ENCODE measurements around the gene SMARCA1.
A peak's percentile ranks its signal among the peaks of the same experiment; 100 is the strongest.

The SMARCA1 gene

GRCh38 chrX:129549124-129549523 is 25.8 kb upstream of the SMARCA1 start:
- Histone ChIP-seq H3K9ac (ENCODE audit: low read length) (no peak overlapping the region), H3K27ac (ENCODE audit: low read depth, low read length) (no peak overlapping the region), H3K4me3 (ENCODE audit: low read length) (no peak overlapping the region), H3K27me3 (ENCODE audit: control insufficient read depth, insufficient read depth, low read length) (no peaks in the 10 kb centered on the region), H3K4me1 (ENCODE audit: control insufficient read depth, insufficient read depth, low read length) (no peaks in the 10 kb centered on the region), H3K36me3 (ENCODE audit: control insufficient read depth, insufficient read depth, low read length) (no peaks in the 10 kb centered on the region)

- no peaks in the 10 kb centered on the region for H3K4me1 ChIP-seq (ENCODE audit: control insufficient read depth, insufficient read depth, low read length)
Observed at GRCh38 chrX:129545408-129545807, 22.1 kb upstream of the SMARCA1 start.

GRCh38 chrX:129544780-129545179 is 21.5 kb upstream of the SMARCA1 start:
- Histone ChIP-seq H3K27ac (ENCODE audit: low read depth, low read length) (no peak overlapping the region), H3K9ac (ENCODE audit: low read length) (no peak overlapping the region), H3K4me3 (ENCODE audit: low read length) (no peak overlapping the region), H3K36me3 (ENCODE audit: control insufficient read depth, insufficient read depth, low read length) (no peaks in the 10 kb centered on the region), H3K4me1 (ENCODE audit: control insufficient read depth, insufficient read depth, low read length) (no peaks in the 10 kb centered on the region), H3K27me3 (ENCODE audit: control insufficient read depth, insufficient read depth, low read length) (no peaks in the 10 kb centered on the region)

More at GRCh38 chrX:129545408-129545807, 22.1 kb upstream of the SMARCA1 start:
- no peaks in the 10 kb centered on the region for H3K27me3 ChIP-seq (ENCODE audit: control insufficient read depth, insufficient read depth, low read length)
- no peaks in the 10 kb centered on the region for H3K36me3 ChIP-seq (ENCODE audit: control insufficient read depth, insufficient read depth, low read length)
- H3K4me3 ChIP-seq (ENCODE audit: low read length), result no peak overlapping the region
- no peak overlapping the region for H3K9ac ChIP-seq (ENCODE audit: low read length)
- H3K27ac ChIP-seq (ENCODE audit: low read depth, low read length), result no peak overlapping the region

- no peaks in the 10 kb centered on the region for H3K36me3 ChIP-seq (ENCODE audit: control insufficient read depth, insufficient read depth, low read length)
- H3K9ac ChIP-seq (ENCODE audit: low read length), result no peak overlapping the region
- peak overlapping the region; percentile 78 for H3K4me3 ChIP-seq (ENCODE audit: low read length)
- H3K4me1 ChIP-seq (ENCODE audit: control insufficient read depth, insufficient read depth, low read length), result no peaks in the 10 kb centered on the region
- H3K27ac ChIP-seq (ENCODE audit: low read depth, low read length), result peak overlapping the region; percentile 65
- peaks cover 2% of the 10 kb centered on the region for H3K27me3 ChIP-seq (ENCODE audit: control insufficient read depth, insufficient read depth, low read length)
Observed at GRCh38 chrX:129540722-129541184, 17.5 kb upstream of the SMARCA1 start.

- Histone ChIP-seq H3K4me1 (ENCODE audit: control insufficient read depth, insufficient read depth, low read length) (no peaks in the 10 kb centered on the region), H3K4me3 (ENCODE audit: low read length) (peak within 1 kb of the TSS; percentile 78), H3K27me3 (ENCODE audit: control insufficient read depth, insufficient read depth, low read length) (peaks cover 2% of the 10 kb centered on the region), H3K36me3 (ENCODE audit: control insufficient read depth, insufficient read depth, low read length) (no peaks in the 10 kb centered on the region), H3K27ac (ENCODE audit: low read depth, low read length) (peak within 1 kb of the TSS; percentile 67), H3K9ac (ENCODE audit: low read length) (no peak within 1 kb of the TSS)
Observed at GRCh38 chrX:129540068-129540653, 16.9 kb upstream of the SMARCA1 start, which contains the start of gene OCRL. Gene OCRL, plus strand, starts transcription at chrX:129540259. Its CDS starts 181 bp downstream, at chrX:129540440.

- Histone ChIP-seq H3K4me3 (ENCODE audit: low read length) (no peak overlapping the region), H3K9ac (ENCODE audit: low read length) (no peak overlapping the region), H3K36me3 (ENCODE audit: control insufficient read depth, insufficient read depth, low read length) (no peaks in the 10 kb centered on the region), H3K27ac (ENCODE audit: low read depth, low read length) (no peak overlapping the region), H3K27me3 (ENCODE audit: control insufficient read depth, insufficient read depth, low read length) (peaks cover 2% of the 10 kb centered on the region), H3K4me1 (ENCODE audit: control insufficient read depth, insufficient read depth, low read length) (no peaks in the 10 kb centered on the region)
Observed at GRCh38 chrX:129534816-129535578, 11.7 kb upstream of the SMARCA1 start.

GRCh38 chrX:129531132-129531531 is 7.8 kb upstream of the SMARCA1 start:
- no peak overlapping the region for H3K4me3 ChIP-seq (ENCODE audit: low read length)
- H3K36me3 ChIP-seq (ENCODE audit: control insufficient read depth, insufficient read depth, low read length), result no peaks in the 10 kb centered on the region
- H3K4me1 ChIP-seq (ENCODE audit: control insufficient read depth, insufficient read depth, low read length), result no peaks in the 10 kb centered on the region
- H3K27me3 ChIP-seq (ENCODE audit: control insufficient read depth, insufficient read depth, low read length), result no peaks in the 10 kb centered on the region
- H3K9ac ChIP-seq (ENCODE audit: low read length), result no peak overlapping the region
- no peak overlapping the region for H3K27ac ChIP-seq (ENCODE audit: low read depth, low read length)

GRCh38 chrX:129530410-129530809 is 7.1 kb upstream of the SMARCA1 start:
- H3K4me1 ChIP-seq (ENCODE audit: control insufficient read depth, insufficient read depth, low read length), result no peaks in the 10 kb centered on the region
- H3K27ac ChIP-seq (ENCODE audit: low read depth, low read length), result no peak overlapping the region
- no peaks in the 10 kb centered on the region for H3K36me3 ChIP-seq (ENCODE audit: control insufficient read depth, insufficient read depth, low read length)
- no peak overlapping the region for H3K4me3 ChIP-seq (ENCODE audit: low read length)
- no peaks in the 10 kb centered on the region for H3K27me3 ChIP-seq (ENCODE audit: control insufficient read depth, insufficient read depth, low read length)
- no peak overlapping the region for H3K9ac ChIP-seq (ENCODE audit: low read length)

GRCh38 chrX:129529685-129530281 is 6.5 kb upstream of the SMARCA1 start:
- Histone ChIP-seq H3K9ac (ENCODE audit: low read length) (no peak overlapping the region), H3K4me3 (ENCODE audit: low read length) (no peak overlapping the region), H3K27ac (ENCODE audit: low read depth, low read length) (no peak overlapping the region), H3K4me1 (ENCODE audit: control insufficient read depth, insufficient read depth, low read length) (no peaks in the 10 kb centered on the region), H3K36me3 (ENCODE audit: control insufficient read depth, insufficient read depth, low read length) (no peaks in the 10 kb centered on the region), H3K27me3 (ENCODE audit: control insufficient read depth, insufficient read depth, low read length) (no peaks in the 10 kb centered on the region)

- Histone ChIP-seq H3K36me3 (ENCODE audit: control insufficient read depth, insufficient read depth, low read length) (no peaks in the 10 kb centered on the region), H3K9ac (ENCODE audit: low read length) (no peak overlapping the region), H3K4me3 (ENCODE audit: low read length) (no peak overlapping the region), H3K27me3 (ENCODE audit: control insufficient read depth, insufficient read depth, low read length) (no peaks in the 10 kb centered on the region), H3K27ac (ENCODE audit: low read depth, low read length) (no peak overlapping the region), H3K4me1 (ENCODE audit: control insufficient read depth, insufficient read depth, low read length) (no peaks in the 10 kb centered on the region)
Observed at GRCh38 chrX:129525896-129526295, 2.6 kb upstream of the SMARCA1 start.

- no peak overlapping the region for H3K4me3 ChIP-seq (ENCODE audit: low read length)
- H3K4me1 ChIP-seq (ENCODE audit: control insufficient read depth, insufficient read depth, low read length), result no peaks in the 10 kb centered on the region
- H3K36me3 ChIP-seq (ENCODE audit: control insufficient read depth, insufficient read depth, low read length), result no peaks in the 10 kb centered on the region
- H3K27ac ChIP-seq (ENCODE audit: low read depth, low read length), result no peak overlapping the region
- H3K9ac ChIP-seq (ENCODE audit: low read length), result no peak overlapping the region
- no peaks in the 10 kb centered on the region for H3K27me3 ChIP-seq (ENCODE audit: control insufficient read depth, insufficient read depth, low read length)
Observed at GRCh38 chrX:129525162-129525561, 1.9 kb upstream of the SMARCA1 start.

GRCh38 chrX:129524250-129524850 is 1.1 kb upstream of the SMARCA1 start:
- Histone ChIP-seq H3K4me3 (ENCODE audit: low read length) (no peak overlapping the region), H3K27ac (ENCODE audit: low read depth, low read length) (no peak overlapping the region), H3K36me3 (ENCODE audit: control insufficient read depth, insufficient read depth, low read length) (no peaks in the 10 kb centered on the region), H3K9ac (ENCODE audit: low read length) (no peak overlapping the region), H3K4me1 (ENCODE audit: control insufficient read depth, insufficient read depth, low read length) (no peaks in the 10 kb centered on the region), H3K27me3 (ENCODE audit: control insufficient read depth, insufficient read depth, low read length) (no peaks in the 10 kb centered on the region)
